Stimulated activated CD4-positive, alpha-beta T cell treated with anti-CD3 and anti-CD28 coated beads, Interleukin-2, amount 100 ng/mL, for 24 hours (primary cell): ENCODE data around the gene NEDD4L.

Experiments used
- DNase-seq, 2 donors: peaks; one replicate each; pipeline ENCODE4 v3.0.0-alpha.2; 2020

NEDD4L gene

DNA sequence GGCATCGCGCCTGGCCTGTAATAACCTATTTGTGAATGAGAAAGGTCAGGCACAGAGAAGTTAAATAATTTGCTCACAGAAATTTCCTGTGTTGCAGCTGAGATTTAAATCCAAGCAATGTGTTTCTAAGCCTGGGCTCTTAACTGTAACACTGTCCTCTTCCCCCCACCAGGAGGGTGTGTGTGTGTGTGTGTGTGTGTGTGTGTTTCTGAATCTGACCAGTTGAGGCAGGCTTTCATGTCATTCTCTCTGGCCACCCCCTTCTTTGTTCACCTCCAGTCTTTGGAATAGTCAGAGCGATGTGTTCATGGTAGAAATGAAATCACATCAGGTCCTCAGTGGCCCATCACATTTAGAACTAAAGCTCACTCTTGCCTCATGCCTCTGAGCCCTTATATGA, 81.2 kb downstream of the NEDD4L start:
- DNase-seq, result no peak

GRCh38 chr18:58125756-58126155, 81.7 kb downstream of the NEDD4L start:
- no peak for DNase-seq

- DNase-seq, result no peak
Observed at GRCh38 chr18:58128381-58129374, 84.7 kb downstream of the NEDD4L start.

DNA sequence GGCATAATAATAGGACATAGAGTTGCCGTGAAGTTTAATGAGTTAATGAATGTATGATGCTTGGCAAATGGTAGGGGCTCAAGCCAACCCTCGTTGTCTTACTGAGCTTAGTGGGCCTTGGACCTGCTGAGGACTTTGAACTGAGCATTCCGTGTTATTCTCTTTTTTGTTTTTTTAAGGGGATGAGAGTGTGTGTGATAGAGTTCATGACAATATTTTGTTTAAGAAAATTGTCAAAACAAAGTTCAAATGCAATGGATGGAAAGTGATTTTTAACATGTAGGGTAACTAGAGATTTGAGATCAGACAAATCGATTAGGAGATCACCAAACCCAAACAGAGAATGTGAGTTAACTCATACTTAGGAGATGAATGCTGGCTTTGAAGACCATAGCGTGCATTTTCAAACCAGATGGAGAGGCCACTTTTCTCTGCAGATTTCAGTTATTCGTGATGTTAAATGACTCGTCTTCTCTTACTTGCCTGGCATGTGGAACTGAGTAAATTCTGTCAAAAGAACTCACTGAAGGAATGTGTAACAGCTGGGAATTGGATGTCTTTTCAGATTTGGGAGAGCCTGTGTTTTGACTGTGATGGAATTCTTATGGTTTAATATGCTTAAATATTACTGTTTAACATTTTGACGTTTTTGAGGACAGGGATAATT, 88.7 kb downstream of the NEDD4L start:
- no peak for DNase-seq

DNA sequence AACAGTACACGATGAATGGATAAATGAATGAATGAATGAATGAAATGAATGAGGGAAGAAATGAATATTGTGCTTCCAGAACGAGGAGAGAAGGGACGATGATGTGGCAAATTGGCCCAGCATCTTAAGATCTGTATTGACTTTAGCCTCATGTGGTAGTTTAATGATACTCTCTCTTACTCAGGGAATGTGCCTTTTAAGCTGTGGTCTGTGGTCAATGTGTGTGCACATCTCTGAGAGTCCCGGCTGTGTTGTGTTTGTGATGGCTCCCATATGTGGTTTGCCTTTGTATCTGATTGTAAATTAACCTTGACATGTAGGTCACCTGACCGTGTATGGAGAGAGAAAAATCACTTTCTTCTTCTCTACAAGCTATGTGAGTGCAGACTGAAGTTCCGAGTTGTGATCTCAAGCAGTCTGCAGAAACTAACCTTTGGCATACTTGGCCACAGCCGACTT, 91.2 kb downstream of the NEDD4L start:
- DNase-seq, result no peak

DNA sequence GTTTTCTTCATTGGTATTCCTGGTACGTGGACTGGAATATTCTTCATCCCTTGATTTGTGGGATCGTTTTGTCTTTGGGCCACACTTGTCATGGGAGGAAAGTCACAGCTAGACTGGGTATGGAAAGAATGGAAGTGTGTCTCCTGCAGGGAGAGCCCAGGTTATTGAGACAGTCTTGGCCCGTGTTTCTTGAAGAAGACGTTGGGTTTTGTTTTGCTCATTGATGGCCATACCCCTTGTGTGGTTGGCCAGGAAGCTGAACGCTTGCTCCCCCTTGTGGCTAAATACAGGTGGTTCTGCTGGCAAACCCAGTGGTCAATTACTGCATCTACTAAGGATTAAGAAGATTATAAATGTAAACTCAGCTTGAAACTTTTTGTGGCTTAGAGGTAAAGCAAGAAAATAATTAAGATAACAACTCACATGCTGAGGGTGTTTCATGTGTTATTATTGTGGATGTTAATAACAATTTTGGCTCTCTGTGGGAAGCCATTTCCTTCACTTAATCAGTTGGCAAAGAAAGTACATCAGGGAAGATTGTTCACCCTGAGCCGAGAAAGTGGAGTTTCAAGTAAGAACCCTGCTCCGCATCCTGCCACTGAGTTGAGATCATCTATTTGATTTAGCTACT, 91.8 kb downstream of the NEDD4L start:
- DNase-seq, result peak; percentile 53 to 55

DNA sequence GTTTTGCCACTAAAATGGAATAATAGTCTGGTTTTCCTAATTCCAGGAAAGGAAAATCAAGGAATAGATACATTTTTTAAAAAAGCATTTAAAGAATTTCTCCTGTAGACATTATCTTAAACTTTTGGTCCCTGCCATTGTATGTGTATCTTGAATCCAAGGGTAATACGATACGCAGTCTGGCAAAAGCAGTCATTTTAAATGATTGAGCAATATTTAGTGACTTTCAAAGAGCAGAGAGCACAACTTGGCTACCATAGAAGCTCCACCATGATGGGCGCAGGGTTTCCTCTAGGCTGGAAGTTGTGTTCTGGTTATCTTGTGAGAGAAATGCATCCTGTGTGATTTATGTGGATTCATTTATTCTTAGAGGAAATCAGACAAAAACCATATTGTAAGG, 92.9 kb downstream of the NEDD4L start:
- no peak for DNase-seq

DNA sequence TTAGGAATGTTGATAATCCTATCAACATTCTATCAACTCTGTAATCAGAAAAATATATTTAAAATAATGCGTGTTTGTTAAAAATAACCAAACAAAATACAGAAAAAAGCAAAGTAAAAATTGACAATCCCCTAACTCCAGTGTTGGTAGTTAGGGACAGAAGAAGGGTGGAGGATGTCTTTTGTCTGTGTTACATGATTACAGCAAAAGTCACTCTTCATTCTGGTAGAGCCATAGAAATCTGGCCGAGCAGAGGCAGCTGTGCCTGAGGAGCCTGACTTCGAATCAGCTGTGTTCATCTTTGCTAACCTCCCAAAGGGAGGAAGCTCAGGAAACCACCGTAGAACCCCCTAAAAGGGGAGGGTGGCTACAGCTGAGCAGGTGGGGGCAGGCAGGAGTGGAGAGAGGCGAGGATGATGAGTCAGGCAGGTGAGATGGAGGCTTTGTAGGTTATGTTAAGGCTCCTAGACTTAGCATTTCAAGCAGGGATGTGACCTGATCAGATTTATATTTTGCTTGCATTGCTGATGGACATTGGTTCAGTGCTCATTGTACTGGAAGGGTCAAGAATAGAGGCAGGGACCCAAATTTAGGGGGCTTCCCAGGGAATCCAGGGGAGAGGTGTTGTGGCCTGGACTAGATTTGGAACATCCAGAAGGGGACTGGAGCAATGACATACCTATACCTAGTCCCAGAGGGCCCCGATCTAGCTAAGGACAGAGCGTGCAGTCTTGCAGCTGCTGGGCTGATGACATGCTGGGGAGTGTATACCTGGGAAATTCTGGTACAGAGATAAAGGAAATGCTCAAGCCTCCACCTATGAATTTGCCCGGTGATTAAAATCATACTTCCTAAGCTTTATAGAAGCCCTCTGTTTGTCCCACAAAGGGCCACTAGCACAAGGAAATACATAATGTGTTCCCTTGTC, 95.7 kb downstream of the NEDD4L start:
- DNase-seq, result no peak

GRCh38 chr18:58140387-58141325, 96.6 kb downstream of the NEDD4L start:
- no peak for DNase-seq

DNA sequence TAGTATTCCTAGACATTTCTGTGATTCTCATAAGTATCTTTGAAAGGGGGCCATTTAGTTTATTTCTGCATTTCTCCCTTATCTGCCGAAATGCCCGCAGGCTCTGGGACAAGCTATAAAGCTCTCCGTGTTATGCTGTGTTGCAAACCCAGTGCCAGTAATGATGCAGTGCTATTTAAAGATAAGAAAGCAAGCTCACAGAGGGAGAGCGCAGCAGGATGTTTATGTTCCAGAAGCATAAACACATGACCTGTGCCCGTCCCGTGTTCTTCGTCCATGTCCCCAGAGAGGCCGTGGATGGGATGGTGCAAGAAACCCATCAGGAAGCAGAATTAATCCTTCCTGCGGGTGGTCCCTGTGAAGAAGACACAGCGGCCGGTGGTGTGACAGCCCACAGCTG, 99.4 kb downstream of the NEDD4L start:
- no peak for DNase-seq

DNA sequence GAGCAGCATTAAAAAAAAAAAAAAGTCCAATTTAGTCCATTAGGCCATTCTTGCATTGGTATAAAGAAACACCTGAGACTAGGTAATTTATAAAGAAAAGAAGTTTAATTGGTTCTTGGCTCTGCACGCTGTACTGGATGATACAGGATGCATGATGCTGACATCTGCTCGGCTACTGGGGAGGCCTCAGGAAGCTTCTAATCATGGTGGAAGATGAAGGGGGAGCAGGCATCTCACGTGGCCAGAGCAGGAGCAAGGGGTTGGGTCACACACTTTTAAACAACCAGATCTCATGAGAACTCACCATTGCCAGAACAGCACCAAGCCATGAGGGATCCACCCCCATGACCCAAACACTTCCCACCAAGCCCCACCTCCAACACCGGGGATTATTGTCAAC, 100.1 kb downstream of the NEDD4L start:
- no peak for DNase-seq

GRCh38 chr18:58144671-58145285, 100.8 kb downstream of the NEDD4L start:
- DNase-seq, result no peak

DNA sequence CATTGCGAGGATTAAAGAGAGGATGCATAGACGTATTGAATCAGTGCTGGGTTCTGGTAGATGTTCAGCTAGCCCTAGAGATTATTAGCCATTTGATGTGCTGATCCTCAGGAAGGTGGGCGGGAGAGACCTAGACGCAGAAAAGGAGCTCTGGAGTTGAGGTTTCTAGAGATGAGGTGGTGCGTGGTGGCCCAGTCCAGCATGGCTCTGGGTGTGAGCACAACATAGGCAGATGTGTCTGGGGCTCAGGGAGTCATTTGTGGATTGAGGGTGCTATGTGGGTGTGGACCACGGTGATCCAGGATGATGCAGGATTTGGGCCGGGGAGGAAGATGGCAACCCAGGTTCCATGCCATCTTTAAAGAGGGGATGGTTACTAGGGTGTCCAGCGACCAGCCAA, 102.1 kb downstream of the NEDD4L start:
- no peak for DNase-seq

DNA sequence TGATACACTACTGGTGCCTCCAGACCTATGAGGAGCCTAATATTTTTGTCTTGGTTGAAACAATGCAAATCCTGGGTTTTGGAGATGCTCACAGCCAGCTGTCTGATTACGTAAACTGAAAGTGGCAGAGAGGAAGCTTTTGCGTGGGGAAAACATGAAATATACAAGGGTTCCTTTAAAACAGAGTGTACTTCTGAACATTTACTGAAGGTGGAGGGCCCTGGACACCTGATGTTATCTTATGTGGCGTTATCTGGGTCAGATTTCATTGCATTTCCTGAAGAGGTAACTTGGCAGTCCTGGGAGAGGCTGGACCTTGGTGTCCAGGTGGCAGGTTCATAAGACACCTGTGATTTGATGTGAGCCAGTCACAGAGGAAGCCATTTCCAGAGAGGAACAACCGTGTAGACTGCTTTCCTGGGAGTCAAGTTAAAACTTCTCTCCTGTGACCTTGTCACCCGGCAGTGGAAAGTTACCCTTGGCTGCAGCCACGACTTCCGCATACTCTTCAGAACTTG, 105.0 kb downstream of the NEDD4L start:
- no peak for DNase-seq

DNA sequence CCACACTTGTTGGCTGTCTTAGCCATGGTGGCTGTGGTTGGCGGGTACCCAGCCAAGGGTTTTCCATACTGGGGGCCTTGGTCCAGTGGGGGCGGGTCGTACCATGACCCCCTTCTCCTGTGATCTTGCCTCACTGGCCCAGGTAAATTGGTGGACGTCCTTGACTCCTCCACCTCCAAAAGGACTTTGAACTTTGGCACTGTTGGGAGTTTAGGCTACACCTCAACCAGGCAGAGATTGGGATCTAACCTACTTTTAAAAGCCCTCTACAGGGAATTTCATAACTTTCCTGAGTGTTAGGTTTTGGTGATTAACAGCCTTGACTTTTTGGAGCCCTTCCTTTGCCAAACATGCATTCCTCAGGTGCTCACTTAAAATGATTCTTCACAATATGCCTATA, 106.7 kb downstream of the NEDD4L start:
- DNase-seq, result no peak

- DNase-seq, result no peak
Observed at GRCh38 chr18:58152216-58152615, 108.2 kb downstream of the NEDD4L start.

DNA sequence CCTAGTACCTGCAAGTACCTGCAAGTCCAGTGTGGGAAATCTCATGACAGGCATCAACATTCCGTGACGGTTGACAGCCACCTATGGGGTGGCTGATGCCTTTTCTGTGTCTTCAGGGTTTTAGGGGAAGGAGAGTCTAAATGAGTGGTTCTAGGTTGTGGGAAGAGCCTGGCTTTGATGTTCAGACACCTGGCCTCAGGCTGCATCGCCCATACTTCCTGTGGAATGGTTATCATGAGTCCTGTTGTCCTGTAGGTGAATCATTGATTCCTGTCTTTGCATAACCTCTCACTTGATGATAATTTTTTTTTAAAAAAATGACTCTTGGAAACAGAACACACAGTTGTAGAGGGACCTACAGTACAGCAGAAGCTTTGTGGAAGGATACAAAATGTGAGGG, 108.9 kb downstream of the NEDD4L start:
- DNase-seq, result no peak

- no peak for DNase-seq
Observed at GRCh38 chr18:58156516-58156915, 112.5 kb downstream of the NEDD4L start.

DNA sequence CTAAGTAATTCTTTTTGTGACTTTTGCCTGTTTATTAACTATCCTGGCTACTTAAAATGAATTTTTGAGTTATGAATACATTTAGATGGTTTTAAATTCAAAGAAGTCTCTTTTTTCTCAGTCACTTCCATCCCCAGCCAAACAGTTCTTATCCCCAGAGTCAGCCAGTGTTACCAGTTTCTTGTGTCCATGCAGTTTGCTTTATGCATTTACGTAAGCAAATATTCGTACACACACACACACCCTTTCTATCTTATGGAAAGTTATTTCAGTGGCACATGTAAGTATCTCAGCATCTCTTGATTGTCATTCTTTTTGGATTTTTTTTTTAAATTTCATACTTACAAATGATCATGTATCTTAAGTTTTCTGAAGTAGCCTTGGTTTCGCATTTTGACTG, 113.2 kb downstream of the NEDD4L start:
- no peak for DNase-seq

GRCh38 chr18:58158008-58158407, 114.0 kb downstream of the NEDD4L start:
- DNase-seq, result no peak

GRCh38 chr18:58158459-58158858, 114.4 kb downstream of the NEDD4L start:
- no peak for DNase-seq
